NCI-H1417 (cell line): ENCODE measurements around the gene EPB41L4B.
"Not testable (repeated sequence)": the region's sequence is repeated elsewhere in the genome, so short reads cannot be mapped to it uniquely, and the experiment has no call there.

Experiments used
- DNase-seq, 3 experiments: peaks; one replicate each; lab custom pipeline; 2025; lab: John Stamatoyannopoulos, UW

EPB41L4B gene

GRCh38 chr9:109163194-109163593, 157.7 kb downstream of the EPB41L4B start:
- DNase-seq, result no peak

- DNase-seq, result no peak
Observed at GRCh38 chr9:109162677-109163076, 158.2 kb downstream of the EPB41L4B start.

GRCh38 chr9:109161471-109161870, 159.4 kb downstream of the EPB41L4B start:
- DNase-seq, result peak in 1 of 3 experiments; percentile 15

GRCh38 chr9:109159583-109159982, 161.3 kb downstream of the EPB41L4B start:
- DNase-seq, result no peak

- no peak for DNase-seq
Observed at GRCh38 chr9:109158651-109159050, 162.2 kb downstream of the EPB41L4B start.

- DNase-seq, result no peak
Observed at GRCh38 chr9:109156708-109157107, 164.2 kb downstream of the EPB41L4B start.

GRCh38 chr9:109150925-109151545, 169.8 kb downstream of the EPB41L4B start:
- peak in 1 of 3 experiments; percentile 18 for DNase-seq

GRCh38 chr9:109149722-109150121, 171.1 kb downstream of the EPB41L4B start:
- no peak for DNase-seq

GRCh38 chr9:109149089-109149488, 171.8 kb downstream of the EPB41L4B start:
- DNase-seq, result no peak

GRCh38 chr9:109145051-109145450, 175.8 kb downstream of the EPB41L4B start:
- DNase-seq, result no peak

GRCh38 chr9:109143881-109144562, 176.8 kb downstream of the EPB41L4B start:
- DNase-seq, result no peak

GRCh38 chr9:109141375-109141774, 179.5 kb downstream of the EPB41L4B start:
- no peak for DNase-seq

- DNase-seq, result no peak
Observed at GRCh38 chr9:109139851-109140250, 181.0 kb downstream of the EPB41L4B start.

GRCh38 chr9:109138421-109138820, 182.4 kb downstream of the EPB41L4B start:
- DNase-seq, result no peak

GRCh38 chr9:109134167-109134578, 186.7 kb downstream of the EPB41L4B start:
- no peak for DNase-seq

GRCh38 chr9:109133533-109133932, 187.3 kb downstream of the EPB41L4B start:
- DNase-seq, result no peak

GRCh38 chr9:109132567-109133021, 188.3 kb downstream of the EPB41L4B start:
- no peak for DNase-seq

- no peak for DNase-seq
Observed at GRCh38 chr9:109129470-109130197, 191.2 kb downstream of the EPB41L4B start.

GRCh38 chr9:109126671-109127070, 194.2 kb downstream of the EPB41L4B start:
- not testable (repeated sequence) for DNase-seq

- DNase-seq, result no peak
Observed at GRCh38 chr9:109124121-109124520, 196.7 kb downstream of the EPB41L4B start.

- no peak for DNase-seq
Observed at GRCh38 chr9:109122726-109123621, 197.9 kb downstream of the EPB41L4B start.
